Measurements from ENCODE around the gene PSMD12. TPM values are rescaled to one million over a fixed set of nuclear protein-coding genes. Genes with fewer than 3 reads are reported as not detected.
"Not testable (repeated sequence)": the region's sequence is repeated elsewhere in the genome, so short reads cannot be mapped to it uniquely, and the experiment has no call there.

The PSMD12 gene
- total RNA-seq, 2 experiments from 2014 or later: 39.8 to 40.5 TPM

DNA sequence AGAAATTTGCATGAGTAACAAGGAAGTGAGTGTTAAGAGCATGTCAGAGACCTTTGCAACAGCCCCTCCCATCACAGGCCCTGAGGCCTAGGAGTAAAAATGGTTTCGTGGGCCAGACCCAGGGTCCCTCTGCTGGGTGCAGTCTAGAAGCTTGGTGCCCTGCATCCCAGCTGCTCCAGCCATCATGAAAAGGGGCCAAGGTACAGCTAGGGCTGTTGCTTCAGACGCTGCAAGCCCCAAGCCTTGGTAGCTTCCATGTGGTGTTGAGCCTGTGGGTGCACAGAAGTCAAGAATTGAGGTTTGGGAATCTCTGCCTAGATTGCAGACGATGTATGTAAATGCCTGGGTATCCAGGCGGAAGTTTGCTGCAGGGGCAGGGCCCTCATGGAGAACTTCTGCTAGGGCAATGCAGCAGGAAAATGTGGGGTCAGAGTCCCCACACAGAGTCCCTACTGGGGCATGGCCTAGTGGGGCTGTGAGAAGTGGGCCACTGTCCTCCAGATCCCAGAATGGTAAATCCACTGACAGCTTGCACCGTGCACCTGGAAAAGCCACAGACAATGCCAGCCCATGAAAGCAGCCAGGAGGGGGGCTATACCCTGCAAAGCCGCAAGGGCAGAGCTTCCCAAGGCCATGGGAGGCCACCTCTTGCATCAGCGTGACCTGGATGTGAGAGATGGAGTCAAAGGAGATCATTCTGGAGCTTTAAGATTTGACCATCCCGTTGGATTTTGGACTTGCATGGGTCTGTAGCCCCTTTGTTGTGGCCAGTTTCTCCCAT lies 34.8 kb downstream of the PSMD12 start:
- ATAC-seq (ENCODE audit: low read depth); H3K27ac Mint-ChIP-seq; POLR2A ChIA-PET; H3K27me3 Mint-ChIP-seq; H3K4me3 Mint-ChIP-seq; H3K9me3 Mint-ChIP-seq; DNase-seq; H3K4me1 Mint-ChIP-seq; H3K36me3 Mint-ChIP-seq: not testable (repeated sequence)

DNA sequence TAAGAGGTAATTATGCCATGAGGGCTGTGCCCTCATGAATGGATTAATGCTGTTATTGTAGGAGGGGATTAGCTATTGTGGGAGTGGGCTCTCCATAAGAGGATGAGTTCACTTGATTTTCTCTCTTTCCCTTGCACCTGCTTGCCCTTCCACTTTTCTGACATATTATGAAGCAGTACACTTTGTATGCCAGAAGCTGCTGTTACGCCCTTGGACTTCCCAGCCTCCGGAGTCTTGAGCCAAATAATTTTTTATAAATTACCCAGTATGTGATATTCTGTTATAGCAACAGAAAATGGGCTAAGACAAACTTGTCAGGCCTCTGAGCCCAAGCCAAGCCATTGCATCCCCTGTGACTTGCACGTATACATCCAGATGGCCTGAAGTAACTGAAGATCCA lies 38.4 kb downstream of the PSMD12 start:
- POLR2A ChIA-PET: no interaction called here
- Mint-ChIP-seq H3K9me3 (no peaks in the 10 kb centered on the region), H3K36me3 (no peaks in the 10 kb centered on the region), H3K27me3 (no peaks in the 10 kb centered on the region), H3K27ac (no peak overlapping the region), H3K4me1 (no peaks in the 10 kb centered on the region), H3K4me3 (no peak overlapping the region)
- DNase-seq (no peak), ATAC-seq (ENCODE audit: low read depth) (no peak)

DNA sequence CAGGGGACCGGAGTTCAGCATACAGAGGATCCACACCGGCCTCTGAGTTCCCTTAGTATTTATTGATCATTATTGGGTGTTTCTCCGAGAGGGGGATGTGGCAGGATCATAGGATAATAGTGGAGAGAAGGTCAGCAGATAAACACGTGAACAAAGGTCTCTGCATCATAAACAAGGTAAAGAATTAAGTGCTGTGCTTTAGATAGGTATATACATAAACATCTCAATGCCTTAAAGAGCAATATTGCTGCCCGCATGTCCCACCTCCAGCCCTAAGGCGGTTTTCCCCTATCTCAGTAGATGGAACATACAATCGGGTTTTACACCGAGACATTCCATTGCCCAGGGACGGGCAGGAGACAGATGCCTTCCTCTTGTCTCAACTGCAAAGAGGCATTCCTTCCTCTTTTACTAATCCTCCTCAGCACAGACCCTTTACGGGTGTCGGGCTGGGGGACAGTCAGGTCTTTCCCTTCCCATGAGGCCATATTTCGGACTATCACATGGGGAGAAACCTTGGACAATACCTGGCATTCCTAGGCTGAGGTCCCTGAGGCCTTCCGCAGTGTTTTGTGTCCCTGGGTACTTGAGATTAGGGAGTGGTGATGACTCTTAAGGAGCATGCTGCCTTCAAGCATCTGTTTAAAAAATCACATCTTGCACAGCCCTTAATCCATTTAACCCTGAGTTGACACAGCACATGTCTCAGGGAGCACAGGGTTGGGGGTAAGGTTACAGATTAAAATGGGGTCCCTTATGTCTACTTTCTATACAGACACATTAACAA lies 39.2 kb downstream of the PSMD12 start:
- ATAC-seq (ENCODE audit: low read depth); POLR2A ChIA-PET; H3K27me3 Mint-ChIP-seq; H3K36me3 Mint-ChIP-seq; H3K9me3 Mint-ChIP-seq; H3K27ac Mint-ChIP-seq; DNase-seq; H3K4me3 Mint-ChIP-seq; H3K4me1 Mint-ChIP-seq: not testable (repeated sequence)

- no peaks in the 10 kb centered on the region for H3K36me3 Mint-ChIP-seq
- H3K9me3 Mint-ChIP-seq: no peaks in the 10 kb centered on the region
- ATAC-seq (ENCODE audit: low read depth) (no peak), DNase-seq (no peak)
- no peak overlapping the region for H3K4me3 Mint-ChIP-seq
- H3K27me3 Mint-ChIP-seq: no peaks in the 10 kb centered on the region
- no peak overlapping the region for H3K27ac Mint-ChIP-seq
- POLR2A ChIA-PET: no interaction called here
- no peaks in the 10 kb centered on the region for H3K4me1 Mint-ChIP-seq
These were observed 39.9 kb downstream of the PSMD12 start for GRCh38 chr17:67326440-67326839.

DNA sequence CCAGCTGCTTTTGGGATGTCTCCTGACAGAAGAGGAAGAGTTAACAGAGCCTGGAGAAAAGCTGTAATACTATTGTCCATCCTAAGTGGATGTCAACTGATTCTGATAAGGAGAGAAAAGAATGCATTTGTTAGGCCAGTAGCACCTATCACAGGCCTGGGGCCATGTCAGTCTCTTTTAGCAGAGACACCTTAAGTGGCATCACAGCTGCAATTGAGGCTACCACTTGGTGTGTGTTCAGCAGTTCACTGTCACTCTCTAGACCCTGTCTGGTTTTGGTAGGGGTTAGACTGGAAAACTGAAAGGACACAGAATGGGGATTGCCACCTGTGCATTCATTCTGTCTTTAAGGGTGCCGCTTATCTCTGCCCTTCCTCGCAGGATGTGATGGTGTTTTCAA lies 42.0 kb downstream of the PSMD12 start:
- no peak for ATAC-seq (ENCODE audit: low read depth)
- Mint-ChIP-seq H3K27me3 (no peaks in the 10 kb centered on the region), H3K27ac (no peak overlapping the region)

DNA sequence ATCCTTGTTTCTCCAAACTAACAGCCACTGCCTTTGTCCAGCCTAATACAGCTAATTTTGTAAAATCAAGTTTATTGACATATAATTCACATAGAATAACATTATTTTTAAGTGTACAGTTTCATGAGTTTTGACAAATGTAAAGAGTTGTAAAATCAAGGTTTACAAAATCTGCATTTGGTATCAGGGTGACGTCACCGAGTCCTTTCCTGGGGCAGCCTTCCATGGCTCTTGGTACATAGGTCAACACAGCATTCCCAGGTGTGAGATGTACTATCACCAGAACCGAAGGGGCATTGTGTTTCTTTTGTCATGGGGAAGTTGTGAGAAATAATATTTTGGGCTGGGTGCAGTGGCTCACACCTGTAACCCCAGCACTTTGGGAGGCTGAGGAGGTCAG lies 42.9 kb downstream of the PSMD12 start:
- Mint-ChIP-seq H3K4me3 (no peak overlapping the region), H3K27ac (no peak overlapping the region)
- POLR2A ChIA-PET: no interaction called here

More for the DNA sequence above, 42.0 kb downstream of the PSMD12 start:
- no peak for DNase-seq
- Mint-ChIP-seq H3K4me1 (no peaks in the 10 kb centered on the region), H3K9me3 (no peaks in the 10 kb centered on the region), H3K4me3 (no peak overlapping the region), H3K36me3 (no peaks in the 10 kb centered on the region)
- POLR2A ChIA-PET: no interaction called here

DNA sequence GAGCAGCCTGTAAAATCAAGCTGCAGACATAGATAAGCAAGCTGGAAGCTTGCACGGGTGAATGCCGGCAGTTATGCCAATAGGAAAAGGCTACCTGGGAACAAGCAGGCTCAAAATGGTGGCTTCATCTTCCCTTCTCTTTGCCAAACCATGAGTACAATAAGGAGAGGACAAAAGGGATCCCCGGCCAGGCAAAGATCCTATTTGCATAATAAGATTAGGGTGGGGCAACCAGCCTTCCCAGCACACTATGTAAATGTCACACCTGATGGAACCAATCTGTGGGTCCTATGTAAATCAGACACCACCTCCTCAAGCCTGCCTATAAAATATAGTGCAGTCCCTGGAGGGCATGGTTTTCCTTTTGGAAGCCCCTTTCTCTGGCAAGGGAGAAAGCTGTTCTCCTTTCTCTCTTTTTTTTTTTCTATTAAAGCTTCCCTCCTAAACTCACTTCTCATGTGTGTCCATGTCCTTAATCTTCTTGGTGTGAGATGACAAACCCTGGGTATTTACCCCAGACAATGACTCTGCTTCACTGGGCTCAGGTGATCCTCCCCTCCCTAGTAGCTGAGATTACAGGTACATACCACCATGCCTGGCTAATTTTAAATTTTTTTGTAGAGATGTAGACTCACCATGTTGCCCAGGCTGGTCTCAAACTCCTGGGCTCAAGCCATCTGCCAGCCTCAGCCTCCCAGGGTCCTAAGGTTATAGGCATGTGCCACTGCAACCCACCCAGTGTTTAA lies 44.2 kb downstream of the PSMD12 start:
- POLR2A ChIA-PET: no interaction called here
- Mint-ChIP-seq H3K27ac (no peak overlapping the region), H3K4me1 (no peaks in the 10 kb centered on the region)

More for the DNA sequence above, 42.9 kb downstream of the PSMD12 start:
- no peaks in the 10 kb centered on the region for H3K27me3 Mint-ChIP-seq
- H3K36me3 Mint-ChIP-seq: no peaks in the 10 kb centered on the region
- H3K4me1 Mint-ChIP-seq: no peaks in the 10 kb centered on the region
- no peak for DNase-seq
- H3K9me3 Mint-ChIP-seq: no peaks in the 10 kb centered on the region
- no peak for ATAC-seq (ENCODE audit: low read depth)

DNA sequence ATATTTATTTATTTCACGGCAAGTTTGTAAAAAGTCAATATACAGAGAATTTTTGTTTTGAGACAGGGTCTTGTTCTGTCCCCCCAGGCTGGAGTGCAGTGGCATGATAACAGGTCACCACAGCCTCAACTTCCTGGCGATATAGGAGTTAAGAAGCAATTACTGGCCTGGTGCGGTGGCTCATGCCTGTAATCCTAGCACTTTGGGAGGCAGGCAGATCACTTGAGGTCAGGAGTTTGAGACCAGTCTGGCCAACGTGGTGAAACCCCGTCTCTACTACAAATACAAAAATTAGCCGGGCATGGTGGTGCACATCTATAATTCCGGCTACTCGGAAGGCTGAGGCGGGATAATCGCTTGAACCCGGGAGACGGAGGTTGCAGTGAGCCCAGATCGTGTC lies 44.9 kb downstream of the PSMD12 start:
- DNase-seq; H3K9me3 Mint-ChIP-seq; H3K4me3 Mint-ChIP-seq; H3K27ac Mint-ChIP-seq; H3K27me3 Mint-ChIP-seq; POLR2A ChIA-PET; H3K36me3 Mint-ChIP-seq; ATAC-seq (ENCODE audit: low read depth); H3K4me1 Mint-ChIP-seq: not testable (repeated sequence)

More for the DNA sequence above, 44.2 kb downstream of the PSMD12 start:
- Mint-ChIP-seq H3K36me3 (no peaks in the 10 kb centered on the region), H3K27me3 (peaks cover 3% of the 10 kb centered on the region), H3K4me3 (no peak overlapping the region), H3K9me3 (no peaks in the 10 kb centered on the region)
- ATAC-seq (ENCODE audit: low read depth) (no peak), DNase-seq (no peak)

- no peak for ATAC-seq (ENCODE audit: low read depth)
- Mint-ChIP-seq H3K4me1 (no peaks in the 10 kb centered on the region), H3K27me3 (peaks cover 8% of the 10 kb centered on the region), H3K4me3 (no peak overlapping the region), H3K9me3 (no peaks in the 10 kb centered on the region), H3K27ac (no peak overlapping the region), H3K36me3 (no peaks in the 10 kb centered on the region)
- no peak for DNase-seq
- POLR2A ChIA-PET: interaction anchor here (0.7 kb wide), 1 partner anchor 68 kb away, joined by 4 read pairs; no protein-coding TSS in a partner anchor
These were observed 49.6 kb downstream of the PSMD12 start for GRCh38 chr17:67316781-67317180.

DNA sequence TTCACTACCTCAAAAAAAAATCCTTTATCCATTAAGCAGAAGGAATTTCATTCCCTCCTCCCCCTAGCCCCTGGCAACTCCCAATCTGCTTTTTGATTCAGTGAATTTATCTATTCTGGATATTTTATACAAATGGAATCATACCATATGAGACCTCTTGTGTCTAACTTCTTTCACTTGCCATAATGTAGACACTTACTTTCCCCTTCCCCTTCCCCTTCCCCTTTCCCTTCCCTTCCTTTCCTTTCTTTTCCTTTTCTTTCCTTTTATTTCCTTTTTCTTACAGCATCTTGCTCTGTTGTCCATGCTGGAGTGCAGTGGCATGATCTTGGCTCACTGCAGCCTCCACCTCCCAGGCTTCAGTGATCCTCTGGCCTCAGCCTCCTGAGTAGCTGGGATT lies 50.5 kb downstream of the PSMD12 start:
- ATAC-seq (ENCODE audit: low read depth) (no peak), DNase-seq (no peak)
- no peaks in the 10 kb centered on the region for H3K36me3 Mint-ChIP-seq
- no peak overlapping the region for H3K4me3 Mint-ChIP-seq
- no peaks in the 10 kb centered on the region for H3K9me3 Mint-ChIP-seq
- POLR2A ChIA-PET: no interaction called here
- peaks cover 8% of the 10 kb centered on the region for H3K27me3 Mint-ChIP-seq
- H3K27ac Mint-ChIP-seq: no peak overlapping the region
- H3K4me1 Mint-ChIP-seq: no peaks in the 10 kb centered on the region

DNA sequence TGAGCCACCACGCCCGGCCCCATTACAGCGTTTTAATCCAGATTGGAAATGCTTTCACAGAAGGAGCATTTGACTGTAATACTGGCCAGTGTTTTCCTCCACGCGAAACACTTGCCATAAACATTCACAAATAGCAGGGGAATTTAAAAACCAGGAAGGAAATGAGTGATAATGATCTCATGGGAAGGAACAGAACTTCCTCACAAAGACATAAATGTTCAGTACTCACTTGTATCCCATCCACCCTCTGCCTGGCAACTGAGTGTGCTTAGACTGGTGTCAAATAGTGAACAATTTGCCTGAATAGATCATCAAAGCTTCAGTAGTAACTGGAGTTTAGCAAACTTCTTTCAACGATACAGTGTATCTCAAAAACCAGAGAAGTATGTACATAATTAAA lies 54.1 kb downstream of the PSMD12 start:
- Mint-ChIP-seq H3K9me3 (no peaks in the 10 kb centered on the region), H3K27me3 (peaks cover 4% of the 10 kb centered on the region), H3K27ac (no peak overlapping the region), H3K4me3 (no peak overlapping the region), H3K36me3 (no peaks in the 10 kb centered on the region), H3K4me1 (no peaks in the 10 kb centered on the region)
- DNase-seq (no peak), ATAC-seq (ENCODE audit: low read depth) (no peak)
- POLR2A ChIA-PET: no interaction called here

- POLR2A ChIA-PET: no interaction called here
- H3K27ac Mint-ChIP-seq: no peak overlapping the region
- no peaks in the 10 kb centered on the region for H3K36me3 Mint-ChIP-seq
- no peak overlapping the region for H3K4me3 Mint-ChIP-seq
- no peak for DNase-seq
- no peaks in the 10 kb centered on the region for H3K9me3 Mint-ChIP-seq
- ATAC-seq (ENCODE audit: low read depth): no peak
- peaks cover 4% of the 10 kb centered on the region for H3K27me3 Mint-ChIP-seq
- no peaks in the 10 kb centered on the region for H3K4me1 Mint-ChIP-seq
These were observed 54.8 kb downstream of the PSMD12 start for GRCh38 chr17:67311575-67311974.

DNA sequence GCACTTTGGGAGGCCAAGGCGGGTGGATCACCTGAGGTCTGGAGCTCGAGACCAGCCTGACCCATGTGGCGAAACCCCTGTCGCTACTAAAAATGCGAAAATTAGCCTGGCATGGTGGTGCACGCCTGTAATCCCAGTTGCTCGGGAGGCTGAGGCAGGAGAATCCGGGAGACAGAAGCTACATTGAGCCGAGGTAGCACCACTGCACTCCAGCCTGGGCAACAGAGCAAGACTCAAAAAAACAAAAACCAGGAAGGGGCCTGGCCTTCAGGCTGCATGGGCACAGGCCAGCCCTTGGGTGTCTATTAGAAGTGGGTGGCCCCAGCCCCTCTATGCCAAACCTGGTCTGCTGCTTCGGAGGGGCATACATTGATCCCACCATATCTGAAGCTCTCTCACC lies 56.0 kb downstream of the PSMD12 start:
- POLR2A ChIA-PET: no interaction called here
- Mint-ChIP-seq H3K27ac (no peak overlapping the region), H3K36me3 (no peaks in the 10 kb centered on the region), H3K4me3 (no peak overlapping the region), H3K9me3 (no peaks in the 10 kb centered on the region), H3K27me3 (no peaks in the 10 kb centered on the region), H3K4me1 (no peaks in the 10 kb centered on the region)
- no peak for ATAC-seq (ENCODE audit: low read depth)
- no peak for DNase-seq

Data from activated naive CD8-positive, alpha-beta T cell treated with anti-CD3 and anti-CD28 coated beads, Interleukin-2, amount 10 ng/mL, durations not matched to agents 7 days and 5 days (primary cell).